Measurements from ENCODE around the gene XCL2.
"Not testable (repeated sequence)": the region's sequence is repeated elsewhere in the genome, so short reads cannot be mapped to it uniquely, and the experiment has no call there.

Gene XCL2

GRCh38 chr1:168543840-168544498, at the start of gene XCL2:
TSS of gene XCL2 (minus strand) at chr1:168543997. CDS start at chr1:168543964, 33 bp downstream.
- not testable (repeated sequence) for DNase-seq (ENCODE audit: low read depth); H3K4me3 ChIP-seq (ENCODE audit: low read depth, low read length)

- no peak for DNase-seq (ENCODE audit: low read depth)
- no peak for TF ChIP-seq CTCF (IDR thresholded peaks at IDR 0.05; ENCODE audit: insufficient read depth, low read depth, low read length, missing control alignments)
- H3K4me3 ChIP-seq (ENCODE audit: low read depth, low read length), result no peak overlapping the region
Measured at GRCh38 chr1:168591641-168592250, 47.9 kb upstream of the XCL2 start.

- no peak for DNase-seq (ENCODE audit: low read depth)
- no peak overlapping the region for H3K4me3 ChIP-seq (ENCODE audit: low read depth, low read length)
- TF ChIP-seq CTCF (IDR thresholded peaks at IDR 0.05; ENCODE audit: insufficient read depth, low read depth, low read length, missing control alignments), result no peak
Measured at GRCh38 chr1:168591066-168591465, 47.3 kb upstream of the XCL2 start.

- TF ChIP-seq CTCF (IDR thresholded peaks at IDR 0.05; ENCODE audit: insufficient read depth, low read depth, low read length, missing control alignments), result no peak
- no peak overlapping the region for H3K4me3 ChIP-seq (ENCODE audit: low read depth, low read length)
- no peak for DNase-seq (ENCODE audit: low read depth)
Measured at GRCh38 chr1:168589167-168589566, 45.4 kb upstream of the XCL2 start.

GRCh38 chr1:168585937-168586336, 42.1 kb upstream of the XCL2 start:
- TF ChIP-seq CTCF (IDR thresholded peaks at IDR 0.05; ENCODE audit: insufficient read depth, low read depth, low read length, missing control alignments), result no peak
- no peak overlapping the region for H3K4me3 ChIP-seq (ENCODE audit: low read depth, low read length)

GRCh38 chr1:168585191-168585590, 41.4 kb upstream of the XCL2 start:
- no peak for TF ChIP-seq CTCF (IDR thresholded peaks at IDR 0.05; ENCODE audit: insufficient read depth, low read depth, low read length, missing control alignments)
- no peak for DNase-seq (ENCODE audit: low read depth)
- H3K4me3 ChIP-seq (ENCODE audit: low read depth, low read length), result no peak overlapping the region

More at GRCh38 chr1:168585937-168586336, 42.1 kb upstream of the XCL2 start:
- no peak for DNase-seq (ENCODE audit: low read depth)

- TF ChIP-seq CTCF (IDR thresholded peaks at IDR 0.05; ENCODE audit: insufficient read depth, low read depth, low read length, missing control alignments), result no peak
- H3K4me3 ChIP-seq (ENCODE audit: low read depth, low read length), result no peak overlapping the region
- no peak for DNase-seq (ENCODE audit: low read depth)
Measured at GRCh38 chr1:168583571-168583970, 39.8 kb upstream of the XCL2 start.
